Measurements from ENCODE around the gene VIL1.

Gene VIL1

GRCh38 chr2:218399391-218400166, 19.3 kb upstream of the VIL1 start, which contains the start of gene CTDSP1:
Gene CTDSP1 (plus strand): TSS chr2:218399868. CDS start chr2:218400091, 223 bp downstream.
- H3K36me3 ChIP-seq (ENCODE audit: insufficient read depth, insufficient read length, low read length): peaks cover 35% of the 10 kb centered on the region
- no peaks in the 10 kb centered on the region for H3K9me3 ChIP-seq (ENCODE audit: insufficient read depth, low read length)
- peak within 1 kb of the TSS; percentile 85 for H3K4me3 ChIP-seq (ENCODE audit: insufficient read length, low read depth)
- peak; percentile 60 for TF ChIP-seq YY1 (IDR thresholded peaks at IDR 0.05; ENCODE audit: insufficient read depth, insufficient read length)
- no peak for TF ChIP-seq SUZ12 (IDR thresholded peaks at IDR 0.05; ENCODE audit: extremely low read depth, insufficient read depth, insufficient read length)
- peaks cover 30% of the 10 kb centered on the region for H3K27me3 ChIP-seq (ENCODE audit: insufficient read depth, insufficient read length)
- peak within 1 kb of the TSS; percentile 95 for H3K9ac ChIP-seq (ENCODE audit: insufficient read length, low read depth)
- H3K4me1 ChIP-seq (ENCODE audit: insufficient read depth, insufficient read length): peaks cover 12% of the 10 kb centered on the region
- DNase-seq (ENCODE audit: low read depth, low spot score): peak; percentile 92

DNA sequence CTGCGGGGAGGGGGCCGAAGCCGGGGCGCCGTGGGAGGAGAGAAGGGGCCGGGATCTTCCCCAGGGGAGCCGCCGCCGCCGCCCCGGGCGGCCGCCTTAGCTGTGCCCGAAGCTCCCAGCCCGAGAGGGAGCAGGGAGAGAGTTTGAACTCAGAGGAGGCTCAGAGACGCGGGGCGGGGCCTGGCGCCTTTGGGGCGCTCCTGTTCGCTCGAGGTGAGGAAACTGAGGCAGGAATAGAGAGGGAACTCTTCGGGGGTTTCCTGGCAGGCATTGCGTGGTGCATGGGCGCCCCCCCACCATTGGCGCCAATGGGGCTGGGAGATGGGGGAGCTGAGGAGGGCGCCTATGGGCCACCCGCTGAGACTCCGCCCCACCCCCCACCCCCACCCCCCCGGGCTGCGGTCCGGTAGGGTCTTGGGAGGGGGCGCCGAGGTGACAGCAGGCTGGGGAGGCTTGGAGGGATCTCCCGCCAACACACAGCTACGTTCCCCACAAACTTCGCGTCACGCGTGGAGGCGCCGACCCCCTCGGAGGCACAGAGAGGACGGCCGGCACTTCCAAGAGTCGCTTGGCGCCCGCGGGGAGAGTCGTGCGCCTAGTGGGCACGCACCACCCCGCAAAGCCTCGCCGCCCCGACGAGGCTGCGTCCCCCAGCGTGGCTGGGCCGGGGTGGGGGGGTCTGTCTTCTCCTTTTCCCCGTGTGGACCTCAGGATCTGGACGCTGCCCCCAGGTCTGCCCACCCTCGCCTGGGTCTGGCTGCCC, 18.6 kb upstream of the VIL1 start:
- Histone ChIP-seq H3K4me3 (ENCODE audit: insufficient read length, low read depth) (peak overlapping the region; percentile 78), H3K9me3 (ENCODE audit: insufficient read depth, low read length) (no peaks in the 10 kb centered on the region), H3K4me1 (ENCODE audit: insufficient read depth, insufficient read length) (peaks cover 15% of the 10 kb centered on the region), H3K9ac (ENCODE audit: insufficient read length, low read depth) (peak overlapping the region; percentile 95), H3K27me3 (ENCODE audit: insufficient read depth, insufficient read length) (peaks cover 27% of the 10 kb centered on the region), H3K36me3 (ENCODE audit: insufficient read depth, insufficient read length, low read length) (peaks cover 39% of the 10 kb centered on the region)
- TF ChIP-seq SUZ12 (IDR thresholded peaks at IDR 0.05; ENCODE audit: extremely low read depth, insufficient read depth, insufficient read length) (no peak), ZNF274 (IDR thresholded peaks at IDR 0.05; ENCODE audit: low read depth, low read length) (no peak), YY1 (IDR thresholded peaks at IDR 0.05; ENCODE audit: insufficient read depth, insufficient read length) (no peak)
- DNase-seq (ENCODE audit: low read depth, low spot score): no peak

- DNase-seq (ENCODE audit: low read depth, low spot score): no peak
- Histone ChIP-seq H3K4me3 (ENCODE audit: insufficient read length, low read depth) (peak overlapping the region; percentile 78), H3K9ac (ENCODE audit: insufficient read length, low read depth) (peak overlapping the region; percentile 95), H3K4me1 (ENCODE audit: insufficient read depth, insufficient read length) (peaks cover 17% of the 10 kb centered on the region), H3K27me3 (ENCODE audit: insufficient read depth, insufficient read length) (peaks cover 27% of the 10 kb centered on the region), H3K36me3 (ENCODE audit: insufficient read depth, insufficient read length, low read length) (peaks cover 39% of the 10 kb centered on the region), H3K9me3 (ENCODE audit: insufficient read depth, low read length) (no peaks in the 10 kb centered on the region)
- no peak for TF ChIP-seq YY1 (IDR thresholded peaks at IDR 0.05; ENCODE audit: insufficient read depth, insufficient read length)
- no peak for TF ChIP-seq ZNF274 (IDR thresholded peaks at IDR 0.05; ENCODE audit: low read depth, low read length)
- no peak for TF ChIP-seq SUZ12 (IDR thresholded peaks at IDR 0.05; ENCODE audit: extremely low read depth, insufficient read depth, insufficient read length)
Measured at GRCh38 chr2:218400930-218401881, 17.7 kb upstream of the VIL1 start.

DNA sequence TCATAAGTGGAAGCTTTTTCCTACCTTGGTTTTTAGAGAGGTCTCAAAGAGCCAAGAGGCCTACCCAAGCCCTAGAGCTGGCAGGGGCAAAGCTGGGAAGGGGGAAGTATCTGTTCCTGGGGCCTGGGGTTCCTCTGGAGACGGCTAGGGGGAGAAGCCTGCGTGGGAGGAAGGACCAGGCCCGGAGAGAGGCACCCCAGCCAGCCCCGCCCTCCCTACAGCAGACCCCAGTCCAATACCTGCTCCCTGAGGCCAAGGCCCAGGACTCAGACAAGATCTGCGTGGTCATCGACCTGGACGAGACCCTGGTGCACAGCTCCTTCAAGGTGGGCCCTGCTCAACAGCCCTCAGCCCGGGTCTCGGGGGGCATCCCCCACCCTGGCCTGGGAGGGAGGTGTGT, 17.0 kb upstream of the VIL1 start:
- TF ChIP-seq YY1 (IDR thresholded peaks at IDR 0.05; ENCODE audit: insufficient read depth, insufficient read length) (no peak), SUZ12 (IDR thresholded peaks at IDR 0.05; ENCODE audit: extremely low read depth, insufficient read depth, insufficient read length) (no peak), ZNF274 (IDR thresholded peaks at IDR 0.05; ENCODE audit: low read depth, low read length) (no peak)
- no peak overlapping the region for H3K4me3 ChIP-seq (ENCODE audit: insufficient read length, low read depth)
- peak overlapping the region; percentile 29 for H3K9ac ChIP-seq (ENCODE audit: insufficient read length, low read depth)
- peaks cover 18% of the 10 kb centered on the region for H3K4me1 ChIP-seq (ENCODE audit: insufficient read depth, insufficient read length)
- no peaks in the 10 kb centered on the region for H3K9me3 ChIP-seq (ENCODE audit: insufficient read depth, low read length)
- peaks cover 39% of the 10 kb centered on the region for H3K36me3 ChIP-seq (ENCODE audit: insufficient read depth, insufficient read length, low read length)
- DNase-seq (ENCODE audit: low read depth, low spot score): no peak
- peaks cover 20% of the 10 kb centered on the region for H3K27me3 ChIP-seq (ENCODE audit: insufficient read depth, insufficient read length)

DNA sequence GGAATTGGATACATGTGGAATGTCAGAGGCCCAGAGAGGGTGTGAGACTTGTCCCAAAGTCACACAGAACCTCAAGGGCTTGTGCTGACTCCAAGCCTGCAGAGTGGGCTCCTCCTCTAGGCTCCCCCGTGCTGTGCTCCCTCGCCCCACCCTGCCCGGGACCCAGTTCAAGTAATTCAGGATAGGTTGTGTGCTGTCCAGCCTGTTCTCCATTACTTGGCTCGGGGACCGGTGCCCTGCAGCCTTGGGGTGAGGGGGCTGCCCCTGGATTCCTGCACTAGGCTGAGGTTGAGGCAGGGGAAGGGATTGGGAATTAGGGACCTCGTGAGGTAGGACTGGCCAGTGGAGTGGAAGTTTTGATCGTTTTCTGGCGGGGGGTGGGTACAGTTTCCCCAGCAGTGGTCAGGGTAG, 16.4 kb upstream of the VIL1 start:
- Histone ChIP-seq H3K9ac (ENCODE audit: insufficient read length, low read depth) (peak overlapping the region; percentile 37), H3K9me3 (ENCODE audit: insufficient read depth, low read length) (no peaks in the 10 kb centered on the region), H3K36me3 (ENCODE audit: insufficient read depth, insufficient read length, low read length) (peaks cover 39% of the 10 kb centered on the region), H3K4me1 (ENCODE audit: insufficient read depth, insufficient read length) (peaks cover 20% of the 10 kb centered on the region), H3K4me3 (ENCODE audit: insufficient read length, low read depth) (no peak overlapping the region), H3K27me3 (ENCODE audit: insufficient read depth, insufficient read length) (peaks cover 14% of the 10 kb centered on the region)
- TF ChIP-seq SUZ12 (IDR thresholded peaks at IDR 0.05; ENCODE audit: extremely low read depth, insufficient read depth, insufficient read length): no peak
- TF ChIP-seq ZNF274 (IDR thresholded peaks at IDR 0.05; ENCODE audit: low read depth, low read length): no peak
- no peak for TF ChIP-seq YY1 (IDR thresholded peaks at IDR 0.05; ENCODE audit: insufficient read depth, insufficient read length)
- DNase-seq (ENCODE audit: low read depth, low spot score): no peak

DNA sequence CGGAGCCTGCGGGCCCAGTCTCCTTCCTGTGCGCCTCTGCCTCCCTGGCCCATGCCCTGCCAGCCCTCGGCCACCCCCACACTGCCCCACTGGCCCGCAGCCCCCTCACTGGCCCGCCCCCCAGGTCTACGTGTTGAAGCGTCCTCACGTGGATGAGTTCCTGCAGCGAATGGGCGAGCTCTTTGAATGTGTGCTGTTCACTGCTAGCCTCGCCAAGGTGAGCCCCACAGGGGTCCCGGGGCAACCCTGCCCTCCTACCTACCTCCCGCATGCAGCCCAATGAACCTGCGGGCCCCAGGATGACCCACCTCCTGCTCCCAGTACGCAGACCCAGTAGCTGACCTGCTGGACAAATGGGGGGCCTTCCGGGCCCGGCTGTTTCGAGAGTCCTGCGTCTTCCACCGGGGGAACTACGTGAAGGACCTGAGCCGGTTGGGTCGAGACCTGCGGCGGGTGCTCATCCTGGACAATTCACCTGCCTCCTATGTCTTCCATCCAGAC, 16.0 kb upstream of the VIL1 start:
- Histone ChIP-seq H3K36me3 (ENCODE audit: insufficient read depth, insufficient read length, low read length) (peaks cover 39% of the 10 kb centered on the region), H3K9me3 (ENCODE audit: insufficient read depth, low read length) (no peaks in the 10 kb centered on the region), H3K4me1 (ENCODE audit: insufficient read depth, insufficient read length) (peaks cover 23% of the 10 kb centered on the region), H3K9ac (ENCODE audit: insufficient read length, low read depth) (peak overlapping the region; percentile 37), H3K4me3 (ENCODE audit: insufficient read length, low read depth) (no peak overlapping the region), H3K27me3 (ENCODE audit: insufficient read depth, insufficient read length) (peaks cover 9% of the 10 kb centered on the region)
- DNase-seq (ENCODE audit: low read depth, low spot score): no peak
- TF ChIP-seq SUZ12 (IDR thresholded peaks at IDR 0.05; ENCODE audit: extremely low read depth, insufficient read depth, insufficient read length): no peak
- TF ChIP-seq ZNF274 (IDR thresholded peaks at IDR 0.05; ENCODE audit: low read depth, low read length): no peak
- no peak for TF ChIP-seq YY1 (IDR thresholded peaks at IDR 0.05; ENCODE audit: insufficient read depth, insufficient read length)
